Endothelial cell of umbilical vein (primary cell): ENCODE measurements around the gene ADGRG7. TPM values are rescaled to one million over a fixed set of nuclear protein-coding genes. Genes with fewer than 3 reads are reported as not detected.

Experiments
- BruUV-seq: library from RNA; stranded (reverse); fragments of 400-500 nt; replicated peaks from 2 replicates; lab custom pipeline; 2021; lab: Mats Ljungman, UMichigan
- CTCF ChIA-PET: fragments of 300-600, 350-600 bp; sonication (Branson Sonifier 250); formaldehyde crosslinking; loops from one replicate; lab custom pipeline; 2021; ENCODE audit warnings: antibody characterized with exemption, inconsistent platforms; lab: Charles Lee
- POLR2A ChIA-PET: fragments of 300-600, 350-600 bp; sonication (Branson Sonifier 250); formaldehyde crosslinking; loops from one replicate; lab custom pipeline; 2021; ENCODE audit warnings: antibody characterized with exemption, inconsistent platforms; lab: Charles Lee
- DNase-seq: peaks from one replicate; pipeline ENCODE4 v3.0.0-alpha.2; 2011; ENCODE audit warnings: low read depth, low spot score
- FAIRE-seq: peaks from 2 replicates; lab custom pipeline; 2011; peaks lifted over from hg19 to GRCh38; lab: Jason Lieb, UNC
- H2AFZ ChIP-seq: 2 replicates; pipeline ENCODE4 v1.6.0; 2012; ENCODE audit warnings: low read depth, low read length, control low read depth, inconsistent platforms
- H3K27ac ChIP-seq: 2 replicates; pipeline ENCODE4 v1.5.1; 2011; ENCODE audit warnings: low read depth, mild to moderate bottlenecking, control low read depth, low read length, moderate library complexity; ENCODE audit not compliant: insufficient read depth
- H3K27me3 ChIP-seq, 2 experiments: 2 replicates each; pipeline versions ENCODE4 v1.6.0 to v1.6.1; 2011; ENCODE audit warnings: low read length in 2 of 2, mixed read lengths in 1 of 2; ENCODE audit not compliant: control insufficient read depth in 2 of 2, insufficient read depth in 2 of 2
- H3K36me3 ChIP-seq, 2 experiments: 2 replicates in 1 of 2; 3 replicates in 1 of 2; pipeline ENCODE4 v1.5.1; 2011; ENCODE audit warnings: low read length in 2 of 2, mild to moderate bottlenecking in 1 of 2, moderate library complexity in 1 of 2; ENCODE audit not compliant: control insufficient read depth in 2 of 2, insufficient read depth in 2 of 2; ENCODE audit errors: extremely low read depth in 1 of 2
- H3K4me1 ChIP-seq: 3 replicates; pipeline ENCODE4 v1.5.1; 2011; ENCODE audit warnings: mild to moderate bottlenecking, low read length; ENCODE audit not compliant: control insufficient read depth, insufficient read depth; ENCODE audit errors: extremely low read depth
- H3K4me2 ChIP-seq: 2 replicates; pipeline ENCODE4 v1.6.1; 2011; ENCODE audit warnings: low read length, control low read depth, mixed read lengths; ENCODE audit not compliant: insufficient read depth
- H3K4me3 ChIP-seq, 3 experiments: fragments of 200-600 bp in 1 of 3; sonication (generic), shearing (Covaris generic) in 1 of 3; replicated peaks in 1 of 3; 2 replicates each; pipeline ENCODE4 v1.5.1; 2011 to 2016; ENCODE audit warnings: control low read depth in 3 of 3, low read length in 3 of 3, mild to moderate bottlenecking in 2 of 3, inconsistent platforms in 1 of 3, low read depth in 1 of 3, moderate library complexity in 1 of 3; ENCODE audit not compliant: insufficient read depth in 1 of 3
- H3K79me2 ChIP-seq: 2 replicates; pipeline ENCODE4 v1.6.0; 2012; ENCODE audit warnings: low read length, inconsistent platforms; ENCODE audit not compliant: control insufficient read depth, insufficient read depth
- H3K9ac ChIP-seq: replicated peaks from 2 replicates; pipeline ENCODE3; 2011; ENCODE audit warnings: low read length, control low read depth; ENCODE audit not compliant: insufficient read depth; ENCODE audit errors: extremely low read depth
- H3K9me1 ChIP-seq: replicated peaks from 3 replicates; pipeline ENCODE4 v1.6.0; 2011; ENCODE audit warnings: mild to moderate bottlenecking, low read length; ENCODE audit not compliant: control insufficient read depth, insufficient read depth; ENCODE audit errors: extremely low read depth
- H3K9me3 ChIP-seq: replicated peaks from 2 replicates; pipeline ENCODE4 v1.5.1; 2012; ENCODE audit warnings: low read length, inconsistent platforms; ENCODE audit not compliant: control insufficient read depth, insufficient read depth
- H4K20me1 ChIP-seq: replicated peaks from 2 replicates; pipeline ENCODE3; 2011; ENCODE audit warnings: mild to moderate bottlenecking, low read length; ENCODE audit not compliant: control insufficient read depth, insufficient read depth; ENCODE audit errors: extremely low read depth
- CTCF ChIP-seq, 2 donors: IDR thresholded peaks; 1 replicate in 1 of 2; 2 replicates in 1 of 2; pipeline ENCODE4 v1.5.1; 2011; ENCODE audit warnings: low read length in 2 of 2, mild to moderate bottlenecking in 2 of 2, moderate library complexity in 2 of 2, control low read depth in 1 of 2, inconsistent platforms in 1 of 2, low read depth in 1 of 2; ENCODE audit not compliant: insufficient read depth in 1 of 2; ENCODE audit errors: extremely low read depth in 1 of 2
- FOS ChIP-seq: IDR thresholded peaks from 2 replicates; pipeline ENCODE4 v1.6.1; 2011; ENCODE audit warnings: mild to moderate bottlenecking, low read length, moderate library complexity, borderline replicate concordance; ENCODE audit not compliant: insufficient read depth
- GATA2 ChIP-seq: IDR thresholded peaks from 2 replicates; pipeline ENCODE4 v1.7.0; 2011; ENCODE audit warnings: low read depth, mild to moderate bottlenecking, moderate library complexity, mixed read lengths, low read length; ENCODE audit not compliant: insufficient read length, insufficient read depth
- MAX ChIP-seq: IDR thresholded peaks from 2 replicates; pipeline ENCODE4 v1.6.1; 2011; ENCODE audit not compliant: insufficient read depth, insufficient read length
- POLR2AphosphoS5 ChIP-seq: IDR thresholded peaks from 2 replicates; pipeline ENCODE4 v1.6.1; 2012; ENCODE audit warnings: low read depth, mild to moderate bottlenecking, control low read depth, low read length, moderate library complexity; ENCODE audit not compliant: insufficient read depth
- dilution Hi-C: fragments of 300-500 bp; cut with MboI; formaldehyde crosslinking; loops from one replicate; pipeline ENCODE4 v1.15.0; 2019; ENCODE audit warnings: low sequenced_read_pairs; ENCODE audit not compliant: extremely low pct_ligation_motif_present
- intact Hi-C: fragments of 100-400 bp; cut with micrococcal nuclease; formaldehyde crosslinking; loops from one replicate; pipeline ENCODE4 v1.10.0; 2022
- polyA plus RNA-seq, 4 experiments: library from polyadenylated mRNA; depleted of rRNA in 3 of 4; stranded (reverse) in 3 of 4; unstranded in 1 of 4; fragments of >200 nt; gene quantifications; 2 replicates each; pipeline versions ENCODE4 v1.2.1 to v1.2.3, GENCODE V29; 2011 to 2012; ENCODE audit warnings: missing spikeins in 1 of 4
- total RNA-seq: library from RNA; stranded (reverse); gene quantifications from 2 replicates; pipeline ENCODE4 v1.2.3, GENCODE V29; 2021

ADGRG7 gene
- total and polyA plus RNA-seq, 2 donors (not counting 3 experiments of a cell fraction or from before 2014, with no cell fraction given): not detected

- CTCF ChIA-PET: interaction anchor here (0.8 to 1.8 kb wide), 2 partner anchors 12 to 244 kb away, joined by 3 to 6 read pairs; no protein-coding TSS in a partner anchor
- no peaks in the 10 kb centered on the region for H4K20me1 ChIP-seq
- H3K27ac ChIP-seq: no peak overlapping the region
- H3K9me1 ChIP-seq: no peaks in the 10 kb centered on the region
- POLR2A ChIA-PET: no interaction called here
- dilution Hi-C loops: no loop called here
- H3K27me3 ChIP-seq: peaks cover 5 to 7% of the 10 kb centered on the region in 2 experiments
- H3K36me3 ChIP-seq: no peaks in the 10 kb centered on the region
- no peak for DNase-seq
- H3K4me2 ChIP-seq: no peak overlapping the region
- H3K79me2 ChIP-seq: peaks cover 16% of the 10 kb centered on the region
- TF ChIP-seq POLR2AphosphoS5 (no peak), FOS (no peak), CTCF (IDR thresholded peaks at IDR 0.05; ENCODE audit: extremely low read depth in 1 of 2, insufficient read depth in 1 of 2, low read depth in 1 of 2, low read length in 2 of 2) (no peak), MAX (no peak), GATA2 (no peak)
- no peaks in the 10 kb centered on the region for H3K9me3 ChIP-seq
- H3K9ac ChIP-seq: no peak overlapping the region
- no peak overlapping the region for H3K4me3 ChIP-seq
- intact Hi-C loops: loop anchor here (5.0 to 10.0 kb wide), 2 partner anchors 79 to 212 kb away; partner anchors contain the start of gene TMEM45A
- no peak overlapping the region for H2AFZ ChIP-seq
- H3K4me1 ChIP-seq: peaks cover 8% of the 10 kb centered on the region
- no peak for FAIRE-seq
- BruUV-seq: no TSS peak
These were observed 97.0 kb downstream of the ADGRG7 start for GRCh38 chr3:100706365-100706764.
